GM12873 (cell line): ENCODE data around the gene PYHIN1.

Experiments
- CTCF ChIP-seq: IDR thresholded peaks from 2 replicates; pipeline ENCODE4 v1.5.1; 2012; ENCODE audit warnings: low read depth, mild to moderate bottlenecking, moderate library complexity, low read length, control low read depth; ENCODE audit not compliant: insufficient read depth; ENCODE audit errors: missing control alignments

PYHIN1 gene

GRCh38 chr1:158946785-158947184 is 15.4 kb downstream of the PYHIN1 start:
- no peak for TF ChIP-seq CTCF

GRCh38 chr1:158951956-158952355 is 20.6 kb downstream of the PYHIN1 start:
- no peak for TF ChIP-seq CTCF

GRCh38 chr1:158952416-158952815 is 21.1 kb downstream of the PYHIN1 start:
- TF ChIP-seq CTCF: no peak

GRCh38 chr1:158961178-158961577 is 29.8 kb downstream of the PYHIN1 start:
- no peak for TF ChIP-seq CTCF

GRCh38 chr1:158962983-158963382 is 31.6 kb downstream of the PYHIN1 start:
- no peak for TF ChIP-seq CTCF

- TF ChIP-seq CTCF: no peak
Measured at GRCh38 chr1:158969166-158969565, 37.8 kb downstream of the PYHIN1 start.

- TF ChIP-seq CTCF: no peak
Measured at GRCh38 chr1:158969855-158970254, 38.5 kb downstream of the PYHIN1 start.
